Endometrial microvascular endothelial cells (primary cell): Measurements from ENCODE around the gene NCOA3. TPM values are rescaled to one million over a fixed set of nuclear protein-coding genes. Genes with fewer than 3 reads are reported as not detected.

Source experiments
- in situ Hi-C: cut with HindIII; loops from 2 replicates; pipeline ENCODE4 v1.10.0; 2017; ENCODE audit warnings: low sequenced_read_pairs, low pct_unique_long_range_greater_than_20kb; ENCODE audit errors: inconsistent ontology term
- total RNA-seq: library from RNA; depleted of rRNA; stranded (reverse); fragments of >200 nt; gene quantifications from one replicate; pipeline ENCODE4 v1.2.3, GENCODE V29; 2015; ENCODE audit errors: inconsistent ontology term

Gene NCOA3
- total RNA-seq, 1 donor from 2014 or later = 19.0 TPM

DNA sequence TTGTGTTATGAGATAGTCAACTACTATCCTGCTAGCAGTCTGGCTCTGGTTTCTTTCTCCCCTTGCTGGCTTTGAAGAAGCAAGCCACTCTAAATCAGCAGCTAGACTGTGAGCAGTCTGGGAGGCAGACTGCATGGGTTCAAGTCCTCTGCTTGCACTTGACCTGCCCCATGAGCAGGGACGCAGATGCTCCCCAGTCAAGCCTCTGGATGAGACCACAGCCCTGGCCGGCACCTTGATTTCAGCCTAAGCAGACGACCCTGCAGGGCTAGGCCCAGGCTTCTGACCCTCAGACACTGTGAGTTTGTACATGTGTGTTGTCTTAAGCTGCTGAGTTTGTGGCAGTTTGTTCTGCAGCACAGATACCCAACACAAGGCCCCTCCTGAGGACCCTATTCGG lies 177.8 kb downstream of the NCOA3 start:
- in situ Hi-C loops = loop anchor here (25.0 kb wide), 1 partner anchor 108 kb away; the partner anchor contains the start of gene SULF2

DNA sequence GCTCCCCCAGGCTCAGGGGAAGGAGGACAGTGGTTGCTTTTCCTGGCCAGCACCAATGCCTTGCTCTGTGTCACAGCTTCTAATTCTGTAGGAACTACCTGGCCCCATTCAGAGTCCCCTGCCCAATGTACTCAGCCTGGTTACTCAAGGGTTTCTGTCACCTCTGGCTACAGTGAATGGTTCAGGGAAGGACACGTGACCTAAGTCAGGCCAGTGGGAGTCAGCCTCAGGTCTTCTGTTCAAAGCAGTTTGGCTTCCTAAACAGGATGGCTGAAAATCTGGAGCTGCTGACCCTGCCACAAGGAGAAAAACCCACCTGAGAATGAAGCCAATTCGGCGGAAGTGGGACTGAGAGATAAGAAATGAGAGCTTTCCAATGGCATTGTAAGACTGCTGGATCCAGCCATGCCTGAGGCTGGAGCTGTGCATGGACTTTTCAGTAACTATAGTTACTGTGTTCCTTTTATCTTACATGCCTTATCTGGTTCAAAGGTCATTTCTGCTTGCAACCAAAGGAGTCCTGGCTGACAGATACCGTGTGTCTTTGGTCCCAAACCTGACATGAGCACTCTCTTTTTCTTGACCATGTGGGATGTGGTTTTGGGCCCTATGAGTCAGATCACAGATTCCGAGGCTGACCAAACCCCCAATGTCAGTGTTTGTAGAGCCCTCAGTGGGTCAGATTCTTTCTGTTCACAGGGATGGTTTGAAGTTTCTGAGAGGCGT lies 179.3 kb downstream of the NCOA3 start:
- in situ Hi-C loops = loop anchor here (25.0 kb wide), 1 partner anchor 106 kb away; the partner anchor contains the start of gene SULF2

DNA sequence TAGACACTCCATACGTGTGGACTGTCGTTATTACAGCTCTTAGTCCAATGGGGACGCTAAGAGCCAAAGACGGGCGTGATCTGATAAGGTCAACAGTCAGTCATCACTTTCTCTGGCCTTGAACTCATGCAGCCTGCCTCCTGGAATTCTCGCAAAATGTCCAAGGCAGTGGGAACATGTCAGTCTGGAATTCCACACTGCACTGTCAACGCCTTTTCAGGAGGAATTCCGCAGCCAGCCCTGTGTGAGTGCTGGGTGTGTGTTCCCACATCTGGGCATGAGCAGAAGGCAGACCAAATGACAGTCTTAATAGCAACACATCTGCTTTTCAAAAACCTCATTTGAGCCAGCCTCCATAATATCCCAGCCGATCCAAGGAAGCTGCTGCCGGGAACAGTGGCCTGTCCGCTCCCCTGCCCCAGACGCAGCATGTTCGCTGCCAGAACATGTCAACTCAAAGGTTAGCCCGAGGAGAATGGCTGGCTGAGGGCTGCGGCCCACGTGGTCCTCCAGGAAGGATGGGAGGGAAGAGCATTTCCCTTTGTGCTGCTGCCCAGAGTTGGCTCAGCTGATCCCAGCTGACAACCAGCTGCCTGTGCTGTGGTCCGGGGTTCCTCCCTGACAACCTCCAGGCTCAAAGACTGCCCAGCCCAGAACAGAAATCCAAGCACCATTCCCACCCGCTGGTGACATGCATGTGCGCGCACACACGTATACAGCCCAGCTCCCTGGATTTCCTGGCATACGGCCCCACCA lies 180.5 kb downstream of the NCOA3 start:
- in situ Hi-C loops = loop anchor here (25.0 kb wide), 1 partner anchor 105 kb away; the partner anchor contains the start of gene SULF2

DNA sequence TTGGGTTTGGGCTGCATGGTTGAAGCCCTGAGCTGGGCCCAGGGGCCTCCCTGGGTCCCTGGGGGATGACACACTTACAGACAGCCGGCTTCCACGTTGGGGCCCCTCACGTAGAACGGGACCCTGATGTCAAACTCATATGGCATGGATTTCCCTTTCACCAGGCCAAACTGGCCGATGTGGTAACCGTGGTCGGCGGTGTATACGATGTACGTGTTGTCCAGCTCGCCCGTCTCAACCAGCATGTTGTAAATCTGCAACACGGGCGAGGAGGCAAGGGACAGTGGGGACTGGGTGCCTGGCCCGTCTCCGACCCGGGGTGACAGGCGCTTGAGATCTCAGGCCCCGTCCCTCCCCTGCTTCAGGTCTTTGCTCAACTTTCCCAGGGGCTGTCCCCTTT lies 181.2 kb downstream of the NCOA3 start:
- in situ Hi-C loops = loop anchor here (25.0 kb wide), 1 partner anchor 104 kb away; the partner anchor contains the start of gene SULF2

DNA sequence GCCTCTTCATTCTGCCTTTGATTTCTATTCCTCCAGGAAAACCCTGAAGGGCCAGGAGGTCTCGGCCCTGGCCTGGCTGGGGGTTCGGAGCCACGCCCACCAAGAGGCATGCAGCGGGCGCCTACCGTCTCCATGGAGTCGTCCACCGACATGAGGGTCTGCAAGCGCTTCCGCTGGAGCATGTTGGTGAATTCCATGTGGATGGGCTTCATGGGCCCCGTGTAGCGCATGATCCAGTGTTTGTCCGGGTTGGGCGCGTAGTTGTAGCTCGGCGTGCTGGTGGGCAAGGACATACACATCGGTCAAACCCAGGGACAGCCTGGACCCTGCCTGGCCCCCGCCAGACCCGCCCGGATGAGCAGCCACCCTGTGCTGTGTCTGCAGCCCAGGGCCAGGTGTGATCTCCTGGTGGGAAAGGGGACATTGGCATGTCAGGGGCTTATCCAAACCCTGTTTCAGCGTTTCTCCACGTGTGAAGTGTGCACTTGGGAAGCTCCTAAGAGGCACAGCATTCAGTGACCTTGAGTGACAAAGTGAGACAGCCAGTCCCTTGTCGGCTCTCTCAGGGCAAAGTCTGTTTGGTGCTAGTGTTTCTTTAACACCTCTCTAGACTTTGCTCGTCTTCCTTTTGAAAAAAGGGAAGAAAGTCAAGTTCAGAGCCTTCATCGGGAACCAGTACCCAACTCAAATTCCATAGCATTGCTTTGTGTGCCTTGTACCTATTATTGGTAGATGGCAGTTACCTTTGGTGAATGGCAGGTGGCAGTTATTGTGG lies 182.8 kb downstream of the NCOA3 start:
- in situ Hi-C loops = loop anchor here (25.0 kb wide), 1 partner anchor 103 kb away; the partner anchor contains the start of gene SULF2

DNA sequence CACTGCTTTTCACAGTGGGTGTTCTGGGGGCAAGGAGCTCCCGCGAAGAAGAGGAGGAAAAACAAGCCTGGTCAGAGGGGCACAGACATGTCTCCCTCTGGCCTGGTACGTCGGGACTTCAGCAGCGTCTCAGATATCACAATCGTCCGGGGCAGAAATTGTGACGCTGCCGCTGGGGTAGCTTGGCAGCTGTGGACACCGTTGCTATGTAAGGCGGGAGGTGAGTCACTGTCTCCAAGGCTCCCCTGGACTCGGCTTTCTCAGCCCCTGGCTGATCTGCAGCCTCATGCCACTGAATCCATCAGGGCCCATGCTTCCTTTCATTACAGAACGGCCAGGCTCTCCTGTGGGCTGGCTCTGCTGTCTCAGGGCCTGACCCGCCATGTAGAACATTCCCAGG lies 184.9 kb downstream of the NCOA3 start:
- in situ Hi-C loops = loop anchor here (25.0 kb wide), 1 partner anchor 101 kb away; the partner anchor contains the start of gene SULF2

DNA sequence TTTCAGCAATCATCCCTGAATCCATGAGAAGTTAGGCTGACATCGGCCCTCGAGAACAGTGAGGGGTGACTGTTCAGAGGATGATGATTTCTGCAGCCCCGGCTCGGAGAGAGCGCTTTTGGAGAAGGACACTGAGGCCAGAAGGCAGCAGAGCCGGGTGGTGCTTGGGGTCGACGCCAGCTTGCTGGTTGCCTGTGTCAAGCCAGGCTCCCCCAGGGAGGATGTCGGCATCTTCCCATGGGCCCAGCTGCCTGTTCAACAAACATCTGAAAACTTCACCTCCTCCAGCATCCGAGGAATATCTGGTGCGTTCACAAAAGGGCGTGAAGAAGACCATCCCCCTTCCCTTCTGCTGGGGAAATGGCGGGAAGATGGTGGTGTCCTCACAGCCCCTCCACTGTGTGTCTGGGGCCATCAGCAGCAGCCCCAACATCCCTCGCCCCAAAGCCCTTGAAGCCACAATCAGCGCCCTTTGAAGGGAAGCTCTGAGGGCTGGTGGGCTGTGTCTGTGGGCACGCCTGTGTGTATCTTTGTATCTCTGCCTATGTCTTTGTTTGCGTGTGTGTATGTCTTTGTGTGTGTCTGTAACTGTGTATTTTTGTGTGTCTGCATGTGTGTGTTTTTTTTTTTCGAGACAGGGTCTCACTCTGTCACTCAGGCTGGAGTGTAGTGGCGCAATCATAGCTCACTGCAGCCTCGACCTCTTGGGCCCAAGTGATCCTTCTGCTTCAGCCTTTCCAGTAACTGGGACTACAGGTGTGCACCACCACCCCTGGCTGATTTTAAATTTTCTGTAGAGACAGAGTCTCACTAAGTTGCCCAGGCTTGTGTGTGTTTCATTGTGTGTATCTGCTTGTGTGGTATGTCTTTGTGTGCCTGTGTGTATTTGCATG lies 185.7 kb downstream of the NCOA3 start:
- in situ Hi-C loops = loop anchor here (25.0 kb wide), 1 partner anchor 100 kb away; the partner anchor contains the start of gene SULF2

DNA sequence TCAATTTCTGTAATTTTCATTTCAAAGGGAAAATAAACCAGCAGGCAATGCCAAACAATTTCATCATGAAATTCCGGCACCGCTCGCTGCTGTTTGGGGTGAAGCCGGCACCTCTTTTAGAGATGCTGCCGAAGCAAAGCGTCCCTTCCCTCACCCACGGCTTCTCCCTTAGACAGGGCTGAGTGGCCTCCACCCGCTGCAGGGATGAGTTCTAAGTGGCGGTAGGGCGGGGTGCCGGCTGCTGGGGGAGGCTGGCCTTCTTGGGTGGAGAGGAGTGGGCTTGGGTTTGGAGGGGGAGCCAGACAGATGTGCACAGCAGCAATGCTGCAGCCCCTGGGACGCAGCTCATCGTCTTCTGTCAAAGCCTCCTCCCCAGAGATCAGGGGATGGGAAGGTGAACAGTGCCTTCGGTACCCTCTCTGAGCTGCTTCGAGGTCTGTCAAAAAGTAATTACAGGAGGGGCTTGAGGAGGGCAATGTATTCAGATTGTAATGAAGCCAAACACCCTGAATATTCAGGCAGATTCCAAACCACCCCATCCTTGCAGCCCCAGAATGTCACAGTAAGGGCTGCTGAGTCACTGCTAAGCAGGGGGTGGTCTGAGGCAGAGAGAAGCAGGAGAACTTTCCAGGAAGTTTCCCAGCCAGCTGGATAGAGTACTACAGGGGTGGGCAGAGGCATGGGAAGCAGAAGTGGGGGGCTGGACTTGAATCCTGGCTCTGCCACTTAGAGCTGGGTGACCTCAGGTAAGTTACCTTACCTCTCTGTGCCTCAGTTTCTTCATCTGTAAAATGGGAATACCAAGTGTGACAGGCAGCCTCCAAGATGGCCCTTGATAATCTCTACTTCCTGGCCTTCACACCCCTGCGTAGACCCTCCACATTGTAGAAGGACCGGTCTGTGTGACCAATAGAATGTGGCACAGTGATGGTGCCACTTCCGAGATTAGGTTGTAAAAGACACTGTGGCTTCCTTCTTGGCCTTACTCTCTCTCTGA lies 187.0 kb downstream of the NCOA3 start:
- in situ Hi-C loops = loop anchor here (25.0 kb wide), 1 partner anchor 99 kb away; the partner anchor contains the start of gene SULF2

DNA sequence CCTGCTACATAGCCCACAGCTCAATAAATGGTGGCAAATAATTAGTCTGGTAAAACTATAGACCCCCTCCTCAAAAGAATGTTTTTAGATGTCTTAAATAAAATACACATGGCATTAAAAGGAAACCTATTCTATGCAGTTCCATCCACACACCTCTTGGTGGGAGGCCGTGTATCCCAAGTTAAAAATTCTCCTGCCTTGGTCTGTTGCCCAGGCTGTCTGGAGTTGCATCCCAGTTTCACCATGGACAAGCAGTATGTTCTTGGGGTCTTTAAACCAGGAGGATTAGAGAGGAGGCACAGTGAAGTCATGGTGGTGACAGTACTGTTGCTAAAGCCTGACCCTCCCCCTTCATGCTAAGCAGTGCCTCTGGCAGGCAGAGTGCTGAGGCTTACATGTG lies 188.0 kb downstream of the NCOA3 start:
- in situ Hi-C loops = loop anchor here (25.0 kb wide), 1 partner anchor 98 kb away; the partner anchor contains the start of gene SULF2

DNA sequence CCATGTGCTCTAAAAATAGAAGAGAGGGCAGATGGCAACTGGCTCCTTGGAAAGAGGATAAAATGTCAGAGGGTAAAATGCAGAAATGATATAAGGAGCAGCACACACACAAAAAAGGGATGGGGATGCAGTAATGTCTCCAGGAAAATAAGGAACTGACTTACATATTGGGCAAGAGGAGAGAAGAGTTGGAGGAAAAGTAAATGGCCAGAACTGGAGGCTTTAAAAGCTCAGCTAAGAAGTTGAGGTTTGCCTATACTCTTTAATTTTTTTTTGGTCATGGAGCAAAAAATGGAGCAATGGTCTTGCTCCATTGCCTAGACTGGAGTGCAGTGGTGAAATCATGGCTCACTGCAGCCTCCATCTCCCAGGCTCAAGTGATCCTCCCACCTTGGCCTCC lies 189.9 kb downstream of the NCOA3 start:
- in situ Hi-C loops = loop anchor here (25.0 kb wide), 1 partner anchor 96 kb away; the partner anchor contains the start of gene SULF2

DNA sequence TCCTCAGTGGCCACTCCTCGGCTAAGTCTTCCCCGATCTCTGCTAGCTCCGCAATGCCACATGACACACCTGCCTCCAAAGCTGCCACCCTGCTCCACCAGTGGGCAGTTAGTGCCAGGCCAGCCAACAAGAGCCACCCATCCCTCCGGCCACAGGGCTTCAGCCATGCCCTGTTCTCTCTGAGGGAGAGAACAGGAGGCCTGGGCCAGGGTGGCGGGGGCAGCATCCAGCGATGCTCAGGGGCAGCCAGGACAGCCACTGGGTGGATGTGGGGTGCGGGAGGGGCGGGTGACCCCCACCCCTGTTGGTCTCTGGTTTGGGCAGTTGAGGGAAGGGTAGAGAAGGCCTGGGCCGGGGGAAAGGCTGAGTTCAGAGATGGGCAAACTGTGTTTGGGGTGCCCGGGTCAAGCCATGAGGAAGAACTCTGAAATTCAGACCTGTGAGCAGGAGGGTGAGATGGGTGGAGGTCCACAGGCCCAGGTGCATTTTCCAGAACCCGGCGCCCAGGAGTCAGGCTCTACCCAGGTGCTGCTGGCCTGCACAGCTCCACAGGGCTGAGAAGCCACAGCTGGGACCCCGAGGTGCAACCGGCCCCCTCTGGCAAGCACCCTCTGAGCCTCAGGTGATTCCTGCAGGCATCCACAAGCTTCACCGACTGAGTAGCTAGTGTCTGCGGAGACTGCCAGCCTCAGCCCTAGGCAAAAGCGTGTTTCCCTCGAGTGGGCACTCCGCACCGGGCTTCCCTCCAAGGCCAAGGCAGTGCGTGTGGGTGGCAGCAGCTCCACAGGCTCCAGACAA lies 192.5 kb downstream of the NCOA3 start:
- in situ Hi-C loops = loop anchor here (25.0 kb wide), 1 partner anchor 93 kb away; the partner anchor contains the start of gene SULF2

DNA sequence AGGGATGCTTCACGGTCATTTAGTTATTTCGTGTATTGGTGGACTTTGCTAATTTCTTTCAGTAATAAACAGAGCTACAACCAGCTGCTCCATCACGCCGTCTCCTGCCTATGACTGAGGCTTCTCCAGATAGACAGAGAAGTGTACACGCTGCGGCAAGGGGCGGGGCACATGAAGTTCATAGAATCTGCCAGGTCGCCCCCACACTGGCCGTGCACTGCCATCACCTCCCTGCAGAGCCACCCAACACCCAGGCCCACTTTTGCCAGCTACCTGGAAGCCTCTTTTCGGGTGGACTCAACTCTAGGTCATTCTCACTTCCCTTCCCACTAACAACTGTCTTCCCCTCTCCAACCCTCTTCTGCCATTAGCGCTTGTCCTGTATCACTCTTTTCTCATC lies 195.2 kb downstream of the NCOA3 start:
- in situ Hi-C loops = loop anchor here (25.0 kb wide), 1 partner anchor 90 kb away; the partner anchor contains the start of gene SULF2

DNA sequence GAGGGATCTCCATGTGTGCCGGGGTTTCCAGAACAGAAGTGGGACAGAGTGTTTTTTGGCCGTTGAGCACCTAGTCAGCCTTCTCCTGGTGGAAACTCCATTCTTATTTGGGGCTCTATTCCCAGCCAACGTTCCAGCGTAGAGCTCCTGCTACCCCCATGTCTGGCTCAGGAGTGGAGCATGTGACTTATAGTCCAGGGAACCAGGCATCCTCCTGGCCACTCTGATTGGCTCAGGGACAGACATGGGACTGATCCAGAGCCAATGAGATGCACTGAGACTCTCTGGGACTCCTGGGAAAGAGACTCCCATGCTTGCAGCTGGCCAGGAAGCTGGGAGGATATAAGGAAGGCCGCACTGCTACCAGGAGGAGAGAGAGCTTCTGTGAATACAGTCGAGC lies 196.5 kb downstream of the NCOA3 start:
- in situ Hi-C loops = loop anchor here (25.0 kb wide), 1 partner anchor 89 kb away; the partner anchor contains the start of gene SULF2

DNA sequence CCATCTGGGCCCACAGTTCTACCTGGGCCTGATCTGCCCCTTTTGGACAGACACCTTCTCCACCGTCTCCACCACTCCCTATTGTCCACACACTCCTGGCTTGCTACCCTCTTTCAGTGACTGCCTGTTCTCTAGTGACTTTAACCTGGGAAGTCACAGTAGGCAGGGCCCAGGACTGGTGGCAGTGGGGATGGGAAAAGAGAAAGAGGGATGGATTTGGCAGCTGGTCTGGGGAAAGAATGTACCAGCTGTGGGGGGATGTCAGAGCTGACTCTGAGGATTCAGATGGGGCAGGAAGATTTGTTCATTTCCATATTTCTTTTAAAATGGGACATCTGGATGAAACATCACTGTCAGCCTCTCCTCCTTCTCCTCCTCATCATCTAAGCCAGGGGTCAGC lies 198.1 kb downstream of the NCOA3 start:
- in situ Hi-C loops = loop anchor here (25.0 kb wide), 1 partner anchor 87 kb away; the partner anchor contains the start of gene SULF2

DNA sequence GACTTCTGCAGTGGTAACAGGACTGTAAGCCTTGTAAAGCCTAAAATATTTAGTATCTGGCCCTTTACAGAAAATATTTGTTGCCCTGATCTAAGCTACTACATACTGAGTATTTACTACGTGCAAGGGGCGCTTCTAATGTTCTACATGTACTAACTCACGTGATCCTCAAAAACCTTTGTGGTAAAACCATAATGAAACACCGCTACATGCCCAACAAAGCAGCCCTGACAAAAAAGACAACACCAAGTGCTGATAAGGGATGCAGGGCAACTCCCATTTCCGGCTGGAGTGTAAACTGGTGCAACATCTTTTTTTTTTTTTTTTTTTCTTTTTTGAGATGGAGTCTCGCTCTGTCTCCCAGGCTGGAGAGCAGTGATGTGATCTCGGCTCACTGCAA lies 198.6 kb downstream of the NCOA3 start:
- in situ Hi-C loops = no loop called here

DNA sequence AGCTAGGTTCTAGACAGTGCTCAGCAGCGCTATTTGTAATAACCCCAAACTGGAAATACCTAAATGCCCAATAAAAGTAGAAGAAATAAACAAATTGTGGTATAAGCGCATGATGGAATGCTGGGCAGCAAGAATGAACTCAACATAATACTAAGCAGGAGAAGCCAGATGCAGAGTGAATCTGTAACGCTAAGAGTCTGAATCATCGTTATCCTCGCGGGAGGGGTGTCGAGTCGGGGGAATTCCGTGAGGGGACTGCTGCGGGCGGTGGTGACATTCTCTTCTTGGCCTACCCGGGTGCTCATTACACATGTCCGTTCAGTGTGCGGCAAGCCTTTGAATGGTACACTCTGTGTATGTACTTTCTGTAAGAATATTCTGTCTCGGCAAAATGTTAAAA lies 199.9 kb downstream of the NCOA3 start:
- in situ Hi-C loops = no loop called here
